HepG2 (cell line): ENCODE data around the gene FFAR1. TPM values are rescaled to one million over a fixed set of nuclear protein-coding genes. Genes with fewer than 3 reads are reported as not detected.

Experiments used
- ARID2 ChIP-seq: sonication (generic); formaldehyde crosslinking; IDR thresholded peaks from 2 replicates; pipeline ENCODE4 v1.8.1; 2022; ENCODE audit warnings: mild to moderate bottlenecking, missing genetic modification reagents, borderline replicate concordance
- CENPX ChIP-seq: sonication (generic); formaldehyde crosslinking; IDR thresholded peaks from 2 replicates; pipeline ENCODE4 v1.9.0; 2021; ENCODE audit warnings: mild to moderate bottlenecking, missing genetic modification reagents, moderate library complexity
- HES4 ChIP-seq: sonication (generic); formaldehyde crosslinking; IDR thresholded peaks from 2 replicates; pipeline ENCODE4 v1.9.0; 2021; ENCODE audit warnings: mild to moderate bottlenecking, missing genetic modification reagents, borderline replicate concordance
- KLF11 ChIP-seq: IDR thresholded peaks from 2 replicates; pipeline ENCODE4 v1.6.1; 2016; ENCODE audit warnings: missing compliant biosample characterization
- KMT2B ChIP-seq: IDR thresholded peaks from 2 replicates; pipeline ENCODE4 v1.6.1; 2016; ENCODE audit warnings: missing genetic modification reagents, missing compliant biosample characterization
- MAF1 ChIP-seq: sonication (generic); formaldehyde crosslinking; IDR thresholded peaks from 2 replicates; pipeline ENCODE4 v1.5.0; 2020; ENCODE audit warnings: missing genetic modification reagents, borderline replicate concordance
- PAX8 ChIP-seq: sonication (generic); formaldehyde crosslinking; IDR thresholded peaks from 2 replicates; pipeline ENCODE4 v1.8.0; 2022; ENCODE audit warnings: mild to moderate bottlenecking, missing genetic modification reagents, borderline replicate concordance
- PBX2 ChIP-seq: IDR thresholded peaks from 2 replicates; pipeline ENCODE4 v1.6.1; 2016; ENCODE audit warnings: control low read depth
- PTBP1 ChIP-seq: fragments of 200-400 bp; formaldehyde crosslinking; IDR thresholded peaks from 2 replicates; pipeline ENCODE4 v1.6.1; 2018; ENCODE audit warnings: low read length, low read depth; ENCODE audit not compliant: poor library complexity, severe bottlenecking
- RFXANK ChIP-seq: IDR thresholded peaks from 2 replicates; pipeline ENCODE4 v1.6.1; 2016
- SNAPC2 ChIP-seq: sonication (generic); formaldehyde crosslinking; IDR thresholded peaks from 2 replicates; pipeline ENCODE4 v1.8.1; 2022; ENCODE audit warnings: mild to moderate bottlenecking, missing genetic modification reagents
- ZBTB37 ChIP-seq: sonication (generic); formaldehyde crosslinking; IDR thresholded peaks from 2 replicates; pipeline ENCODE4 v1.4.0; 2020; ENCODE audit warnings: mild to moderate bottlenecking, missing genetic modification reagents
- ZBTB44 ChIP-seq: sonication (generic); formaldehyde crosslinking; IDR thresholded peaks from 2 replicates; pipeline ENCODE4 v1.4.0; 2020; ENCODE audit warnings: missing genetic modification reagents
- ZMYM3 ChIP-seq: sonication (generic); formaldehyde crosslinking; IDR thresholded peaks from 2 replicates; pipeline ENCODE4 v1.5.1; 2020; ENCODE audit warnings: mild to moderate bottlenecking, missing genetic modification reagents
- ZNF564 ChIP-seq: sonication (generic); formaldehyde crosslinking; IDR thresholded peaks from 2 replicates; pipeline ENCODE4 v1.8.1; 2023; ENCODE audit warnings: mild to moderate bottlenecking, missing genetic modification reagents
- ZNF614 ChIP-seq: IDR thresholded peaks from 2 replicates; pipeline ENCODE4 v1.6.1; 2018; ENCODE audit warnings: missing biosample characterization, missing genetic modification reagents, inconsistent platforms, borderline replicate concordance
- ZNF816 ChIP-seq: sonication (generic); formaldehyde crosslinking; IDR thresholded peaks from 2 replicates; pipeline ENCODE4 v1.8.0; 2022; ENCODE audit warnings: missing genetic modification reagents, mild to moderate bottlenecking, borderline replicate concordance
- polyA plus RNA-seq, 8 experiments: library from polyadenylated mRNA; depleted of rRNA in 3 of 8; stranded (reverse) in 7 of 8; unstranded in 1 of 8; fragments of >200 nt; fragmentation: Illumina TruSeq in 4 of 8; extraction: Trizol in 4 of 8; gene quantifications; 2 replicates each; pipeline versions ENCODE4 v1.2.1 to v1.2.3, GENCODE V29; 2011 to 2016; ENCODE audit warnings: low read depth in 4 of 8, missing spikeins in 1 of 8, mixed read lengths in 1 of 8; ENCODE audit not compliant: insufficient read depth in 1 of 8
- total RNA-seq, 5 experiments: library from RNA; depleted of rRNA; stranded (reverse); fragments of >200 nt; fragmentation: Illumina TruSeq; extraction: Trizol; gene quantifications; 2 replicates each; pipeline ENCODE4 v1.2.3, GENCODE V29; 2016; ENCODE audit warnings: low read depth in 1 of 5
- TF ChIP-seq, protein P1 (sequence below): sonication (generic); formaldehyde crosslinking; IDR thresholded peaks from 2 replicates; pipeline ENCODE4 v1.8.0; 2022; ENCODE audit warnings: mild to moderate bottlenecking, missing genetic modification reagents; ENCODE audit not compliant: insufficient replicate concordance
- TF ChIP-seq, protein P2 (sequence below): sonication (generic); formaldehyde crosslinking; IDR thresholded peaks from 2 replicates; pipeline ENCODE4 v1.9.0; 2021; ENCODE audit warnings: missing genetic modification reagents, mild to moderate bottlenecking, borderline replicate concordance

The FFAR1 gene
- total and polyA plus RNA-seq, 2 of the 13 experiments (the other 11 are each of a cell fraction or from before 2014, with no cell fraction given) = not detected

- TF ChIP-seq CENPX (CRISPR knock-in tag) (no peak), PAX8 (CRISPR knock-in tag) (no peak), PBX2 (CRISPR knock-in tag) (no peak), KMT2B (CRISPR knock-in tag) (no peak), ZNF614 (CRISPR knock-in tag) (no peak), SNAPC2 (CRISPR knock-in tag) (peak; percentile 57; the same call in 1 of the 2 replicates), ZMYM3 (CRISPR knock-in tag) (peak; percentile 43; the same call in 1 of the 2 replicates), PTBP1 (no peak), ARID2 (CRISPR knock-in tag) (no peak), ZNF564 (no peak), ZBTB37 (no peak), RFXANK (CRISPR knock-in tag) (no peak), ZNF816 (no peak), ZBTB44 (CRISPR knock-in tag) (no peak), HES4 (CRISPR knock-in tag) (no peak), KLF11 (CRISPR knock-in tag) (no peak), MAF1 (CRISPR knock-in tag) (no peak)
- TF ChIP-seq, protein P1, sequence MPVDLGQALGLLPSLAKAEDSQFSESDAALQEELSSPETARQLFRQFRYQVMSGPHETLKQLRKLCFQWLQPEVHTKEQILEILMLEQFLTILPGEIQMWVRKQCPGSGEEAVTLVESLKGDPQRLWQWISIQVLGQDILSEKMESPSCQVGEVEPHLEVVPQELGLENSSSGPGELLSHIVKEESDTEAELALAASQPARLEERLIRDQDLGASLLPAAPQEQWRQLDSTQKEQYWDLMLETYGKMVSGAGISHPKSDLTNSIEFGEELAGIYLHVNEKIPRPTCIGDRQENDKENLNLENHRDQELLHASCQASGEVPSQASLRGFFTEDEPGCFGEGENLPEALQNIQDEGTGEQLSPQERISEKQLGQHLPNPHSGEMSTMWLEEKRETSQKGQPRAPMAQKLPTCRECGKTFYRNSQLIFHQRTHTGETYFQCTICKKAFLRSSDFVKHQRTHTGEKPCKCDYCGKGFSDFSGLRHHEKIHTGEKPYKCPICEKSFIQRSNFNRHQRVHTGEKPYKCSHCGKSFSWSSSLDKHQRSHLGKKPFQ (CRISPR knock-in tag) = no peak
- TF ChIP-seq, protein P2, sequence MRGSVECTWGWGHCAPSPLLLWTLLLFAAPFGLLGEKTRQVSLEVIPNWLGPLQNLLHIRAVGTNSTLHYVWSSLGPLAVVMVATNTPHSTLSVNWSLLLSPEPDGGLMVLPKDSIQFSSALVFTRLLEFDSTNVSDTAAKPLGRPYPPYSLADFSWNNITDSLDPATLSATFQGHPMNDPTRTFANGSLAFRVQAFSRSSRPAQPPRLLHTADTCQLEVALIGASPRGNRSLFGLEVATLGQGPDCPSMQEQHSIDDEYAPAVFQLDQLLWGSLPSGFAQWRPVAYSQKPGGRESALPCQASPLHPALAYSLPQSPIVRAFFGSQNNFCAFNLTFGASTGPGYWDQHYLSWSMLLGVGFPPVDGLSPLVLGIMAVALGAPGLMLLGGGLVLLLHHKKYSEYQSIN (CRISPR knock-in tag) = no peak
These were observed 5.0 kb downstream of the FFAR1 start (continued) for GRCh38 chr19:35352448-35353304.
